ENCODE data around the gene MICU2. TPM values are rescaled to one million over a fixed set of nuclear protein-coding genes. Genes with fewer than 3 reads are reported as not detected.
"Not testable (repeated sequence)": the region's sequence is repeated elsewhere in the genome, so short reads cannot be mapped to it uniquely, and the experiment has no call there.

The MICU2 gene
- total RNA-seq, 2 experiments from 2014 or later: 36.2 to 37.4 TPM

DNA sequence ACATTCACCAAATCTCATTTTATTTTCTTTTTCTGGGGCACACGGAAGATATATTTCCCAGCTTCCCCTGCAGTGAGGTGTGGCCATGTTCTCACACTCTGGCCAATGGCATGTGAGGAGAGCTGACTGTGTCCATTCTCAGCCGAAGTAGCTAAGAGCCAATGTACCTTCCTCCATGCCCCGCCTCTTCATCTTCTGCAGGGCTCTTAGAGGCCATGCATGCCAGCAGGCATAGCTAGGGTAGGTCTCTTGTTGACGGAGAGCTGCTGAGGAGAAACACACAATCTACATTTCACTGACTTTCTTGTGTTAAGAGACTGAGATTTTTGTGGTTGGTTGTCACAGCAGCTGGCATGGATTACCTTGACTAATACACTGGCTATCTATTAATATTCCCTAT lies 9.8 kb upstream of the MICU2 start:
- H3K27me3 Mint-ChIP-seq: peaks cover 14% of the 10 kb centered on the region
- DNase-seq (no peak), ATAC-seq (ENCODE audit: low read depth) (no peak)
- POLR2A ChIA-PET: no interaction called here
- H3K36me3 Mint-ChIP-seq: no peaks in the 10 kb centered on the region
- no peak overlapping the region for H3K4me3 Mint-ChIP-seq
- no peaks in the 10 kb centered on the region for H3K4me1 Mint-ChIP-seq
- H3K27ac Mint-ChIP-seq: no peak overlapping the region
- H3K9me3 Mint-ChIP-seq: no peaks in the 10 kb centered on the region

DNA sequence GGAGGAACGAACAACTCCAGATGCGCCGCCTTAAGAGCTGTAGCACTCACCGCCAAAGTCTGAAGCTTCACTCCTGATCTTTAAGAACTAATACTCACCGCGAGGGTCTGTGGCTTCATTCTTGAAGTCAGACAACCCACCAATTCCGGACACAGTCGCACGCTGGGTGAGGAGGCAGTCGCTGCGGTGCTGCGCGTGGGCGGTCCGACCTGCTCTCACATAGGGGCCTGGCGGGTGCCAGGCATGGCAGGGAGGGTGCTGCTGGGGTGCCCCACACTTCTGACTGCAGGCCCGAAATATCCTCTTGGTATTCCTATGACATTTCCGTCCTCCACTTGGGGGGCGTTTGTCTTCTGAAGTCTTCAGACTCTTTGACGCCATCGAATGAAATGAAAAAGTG lies 7.4 kb upstream of the MICU2 start:
- Mint-ChIP-seq H3K27ac (no peak overlapping the region), H3K4me3 (no peak overlapping the region), H3K36me3 (no peaks in the 10 kb centered on the region), H3K27me3 (peaks cover 19% of the 10 kb centered on the region), H3K4me1 (no peaks in the 10 kb centered on the region), H3K9me3 (no peaks in the 10 kb centered on the region)
- POLR2A ChIA-PET: no interaction called here
- ATAC-seq (ENCODE audit: low read depth): no peak
- no peak for DNase-seq

DNA sequence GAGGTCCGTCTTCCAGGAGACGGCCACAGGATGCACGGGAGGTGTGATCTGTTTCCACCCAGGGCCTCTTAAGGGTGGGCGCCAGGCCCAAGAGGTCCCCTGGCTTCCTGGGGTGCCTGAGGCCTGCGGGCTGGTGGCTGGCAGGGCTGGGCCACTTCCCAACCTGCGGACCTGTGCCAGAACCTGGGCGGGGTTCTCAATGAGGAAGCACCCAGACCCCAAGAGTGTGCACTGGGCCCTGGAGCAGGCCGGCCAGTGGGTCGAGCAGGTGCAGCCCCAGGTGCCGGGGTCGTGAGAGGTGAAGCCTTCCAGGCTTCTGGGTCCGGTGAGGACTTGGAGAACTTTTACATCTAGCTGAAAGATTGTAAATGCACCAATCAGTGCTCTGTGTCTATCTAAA lies 6.7 kb upstream of the MICU2 start:
- POLR2A ChIA-PET: no interaction called here
- peaks cover 2% of the 10 kb centered on the region for H3K9me3 Mint-ChIP-seq
- no peak overlapping the region for H3K4me3 Mint-ChIP-seq
- H3K4me1 Mint-ChIP-seq: no peaks in the 10 kb centered on the region
- no peak for DNase-seq
- H3K27me3 Mint-ChIP-seq: peaks cover 17% of the 10 kb centered on the region
- no peak for ATAC-seq (ENCODE audit: low read depth)
- no peaks in the 10 kb centered on the region for H3K36me3 Mint-ChIP-seq
- no peak overlapping the region for H3K27ac Mint-ChIP-seq

DNA sequence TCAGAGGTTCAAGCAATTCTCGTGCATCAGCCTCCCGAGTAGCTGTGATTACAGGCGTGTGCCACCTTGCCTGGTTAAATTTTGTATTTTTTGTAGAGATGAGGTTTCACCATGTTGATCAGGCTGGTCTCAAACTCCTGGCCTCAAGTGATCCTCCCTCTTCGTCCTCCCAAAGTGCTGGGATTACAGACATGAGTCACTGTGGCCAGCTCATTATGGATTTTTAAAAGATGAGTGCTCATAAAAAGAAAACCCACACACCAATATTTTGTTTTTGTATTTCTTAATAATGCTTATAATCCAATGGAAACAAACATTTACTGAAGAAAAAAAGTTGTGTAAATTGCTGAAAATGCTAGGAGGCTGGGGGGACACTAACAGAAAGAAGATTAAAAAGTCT lies 5.0 kb upstream of the MICU2 start:
- H3K27me3 Mint-ChIP-seq: peaks cover 17% of the 10 kb centered on the region

DNA sequence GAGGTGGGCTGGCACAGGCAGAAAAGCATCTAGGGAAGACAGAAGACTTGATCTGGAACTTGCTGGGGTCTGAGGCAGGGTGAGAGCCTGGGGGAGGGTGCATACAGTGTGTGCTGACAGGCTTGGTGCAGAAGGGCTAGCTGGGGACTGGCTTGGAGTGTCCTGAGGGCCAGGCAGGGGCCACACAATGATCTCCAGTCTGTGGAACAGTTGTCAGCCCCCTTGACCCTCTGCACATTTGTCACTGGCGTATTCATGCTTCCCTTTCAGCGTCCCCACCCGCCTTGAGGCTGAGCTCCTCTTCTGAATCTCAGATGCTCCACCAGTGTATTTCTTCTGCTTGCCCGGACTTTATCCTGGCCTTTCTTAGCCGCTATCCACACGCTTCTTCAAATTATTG lies 2.8 kb upstream of the MICU2 start:
- POLR2A ChIA-PET: no interaction called here
- H3K27ac Mint-ChIP-seq: no peak overlapping the region

More for the DNA sequence above, 5.0 kb upstream of the MICU2 start:
- Mint-ChIP-seq H3K4me3 (no peak overlapping the region), H3K36me3 (peaks cover 5% of the 10 kb centered on the region), H3K9me3 (peaks cover 8% of the 10 kb centered on the region), H3K4me1 (peaks cover 10% of the 10 kb centered on the region), H3K27ac (no peak overlapping the region)
- POLR2A ChIA-PET: no interaction called here
- DNase-seq: no peak
- no peak for ATAC-seq (ENCODE audit: low read depth)

DNA sequence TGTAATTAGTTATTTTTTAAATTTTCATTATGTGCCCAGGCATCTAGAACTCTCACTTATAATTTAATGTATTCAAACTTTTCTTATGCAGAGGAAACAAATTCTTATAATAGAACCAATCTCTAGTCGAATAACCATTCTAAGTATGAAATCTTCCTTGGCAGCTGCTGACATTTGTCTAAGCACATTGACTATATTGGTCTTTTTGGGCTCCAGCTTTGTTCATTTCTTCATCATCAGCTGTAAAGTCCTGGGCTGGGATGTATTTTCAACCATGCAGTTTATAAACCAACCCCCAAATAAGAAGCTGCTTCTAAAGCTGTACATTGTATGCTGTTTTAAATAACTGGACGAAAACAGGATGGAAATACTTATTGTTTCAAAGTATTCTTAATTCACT lies 2.3 kb upstream of the MICU2 start:
- POLR2A ChIA-PET: no interaction called here
- Mint-ChIP-seq H3K36me3 (peaks cover 10% of the 10 kb centered on the region), H3K27me3 (peaks cover 17% of the 10 kb centered on the region), H3K4me3 (no peak overlapping the region), H3K4me1 (peaks cover 13% of the 10 kb centered on the region), H3K9me3 (peaks cover 8% of the 10 kb centered on the region), H3K27ac (no peak overlapping the region)
- DNase-seq (no peak), ATAC-seq (ENCODE audit: low read depth) (no peak)

More for the DNA sequence above, 2.8 kb upstream of the MICU2 start:
- H3K36me3 Mint-ChIP-seq: peaks cover 5% of the 10 kb centered on the region
- no peak for ATAC-seq (ENCODE audit: low read depth)
- H3K4me1 Mint-ChIP-seq: peaks cover 10% of the 10 kb centered on the region
- peaks cover 17% of the 10 kb centered on the region for H3K27me3 Mint-ChIP-seq
- no peak for DNase-seq
- peaks cover 8% of the 10 kb centered on the region for H3K9me3 Mint-ChIP-seq
- H3K4me3 Mint-ChIP-seq: no peak overlapping the region

DNA sequence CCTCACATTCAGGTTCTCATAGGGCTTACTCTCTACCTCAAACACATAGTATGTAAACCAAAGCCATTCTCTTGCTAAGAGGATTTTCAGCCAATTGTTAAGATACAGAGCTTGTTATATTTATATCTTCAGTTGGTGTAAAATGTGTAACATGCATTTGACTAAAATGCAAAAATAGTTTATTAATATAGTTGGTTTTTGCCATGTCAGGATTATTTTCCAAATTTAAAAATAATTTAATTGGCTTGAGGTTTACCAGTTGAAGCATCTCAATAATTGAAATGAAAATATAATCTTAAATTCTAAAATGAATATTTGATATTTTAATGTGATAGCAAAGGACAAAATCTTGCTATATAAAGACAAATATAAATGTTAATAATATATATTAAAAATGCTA lies 7.2 kb downstream of the MICU2 start:
- Mint-ChIP-seq H3K27me3 (no peaks in the 10 kb centered on the region), H3K9me3 (peaks cover 5% of the 10 kb centered on the region), H3K4me1 (peaks cover 17% of the 10 kb centered on the region), H3K36me3 (peaks cover 31% of the 10 kb centered on the region), H3K4me3 (no peak overlapping the region), H3K27ac (no peak overlapping the region)
- POLR2A ChIA-PET: no interaction called here
- ATAC-seq (ENCODE audit: low read depth) (no peak), DNase-seq (no peak)

DNA sequence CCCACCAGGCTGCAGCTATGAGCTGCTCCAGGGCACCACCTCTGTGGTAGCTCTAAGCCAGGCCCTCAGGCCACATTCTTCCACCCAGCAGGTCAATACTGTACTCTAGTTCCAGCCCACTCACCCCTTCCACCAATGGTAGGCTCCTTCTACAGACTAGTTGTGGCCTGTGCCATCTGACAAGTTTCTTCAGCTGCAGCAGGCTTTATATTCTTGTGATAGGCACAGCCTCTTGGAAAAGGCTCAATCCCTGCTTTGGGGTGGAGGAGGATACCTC lies 8.5 kb downstream of the MICU2 start:
- POLR2A ChIA-PET: interaction anchor here (1.6 kb wide), 1 partner anchor 8 kb away, joined by 4 read pairs; the partner anchor contains the start of gene MICU2
- peaks cover 17% of the 10 kb centered on the region for H3K4me1 Mint-ChIP-seq
- H3K4me3 Mint-ChIP-seq: no peak overlapping the region

DNA sequence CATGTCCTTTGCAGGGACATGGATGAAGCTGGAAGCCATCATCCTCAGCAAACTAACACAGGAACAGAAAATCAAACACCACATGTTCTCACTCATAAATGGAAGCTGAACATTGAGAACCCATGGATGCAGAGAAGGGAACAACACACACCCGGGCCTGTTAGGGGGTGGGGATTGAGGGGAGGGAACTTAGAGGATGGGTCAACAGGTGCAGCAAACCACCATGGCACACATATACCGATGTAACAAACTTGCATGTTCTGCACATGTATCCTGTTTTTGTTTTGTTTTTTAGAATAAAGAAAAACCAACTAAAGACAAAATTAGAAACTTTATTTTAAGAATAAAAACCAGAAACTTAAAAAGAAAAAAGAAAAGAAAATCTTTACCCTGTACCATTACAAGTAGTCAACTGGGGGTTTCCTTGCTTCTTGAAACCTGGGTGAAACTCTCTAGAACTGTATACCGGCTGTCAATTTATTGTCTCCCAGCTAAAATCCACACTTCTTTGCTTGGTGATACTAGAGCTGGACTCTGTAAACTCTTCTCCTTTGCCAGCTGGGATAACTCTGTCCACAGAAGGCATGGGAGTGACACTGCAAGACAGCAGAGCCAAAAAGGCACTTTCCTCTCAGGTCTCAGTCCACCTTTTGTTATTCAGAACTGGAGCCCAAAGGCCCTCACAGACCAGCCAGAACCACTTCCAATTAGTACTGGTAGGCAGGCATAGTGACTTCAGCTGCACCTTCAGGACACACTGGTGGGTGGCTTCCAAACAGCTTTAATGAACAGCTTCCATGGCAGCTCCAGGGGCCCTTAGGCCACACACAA lies 9.0 kb downstream of the MICU2 start:
- no peak for ATAC-seq (ENCODE audit: low read depth)
- no peak overlapping the region for H3K27ac Mint-ChIP-seq
- H3K36me3 Mint-ChIP-seq: peaks cover 25% of the 10 kb centered on the region
- H3K27me3 Mint-ChIP-seq: no peaks in the 10 kb centered on the region
- no peak overlapping the region for H3K4me3 Mint-ChIP-seq
- POLR2A ChIA-PET: interaction anchor here (1.6 kb wide), 1 partner anchor 9 kb away, joined by 4 read pairs; the partner anchor contains the start of gene MICU2
- H3K9me3 Mint-ChIP-seq: peaks cover 6% of the 10 kb centered on the region
- no peak for DNase-seq
- peaks cover 14% of the 10 kb centered on the region for H3K4me1 Mint-ChIP-seq

More for the DNA sequence above, 8.5 kb downstream of the MICU2 start:
- ATAC-seq (ENCODE audit: low read depth) (no peak), DNase-seq (no peak)
- no peaks in the 10 kb centered on the region for H3K27me3 Mint-ChIP-seq
- peaks cover 5% of the 10 kb centered on the region for H3K9me3 Mint-ChIP-seq
- peaks cover 26% of the 10 kb centered on the region for H3K36me3 Mint-ChIP-seq
- H3K27ac Mint-ChIP-seq: no peak overlapping the region

DNA sequence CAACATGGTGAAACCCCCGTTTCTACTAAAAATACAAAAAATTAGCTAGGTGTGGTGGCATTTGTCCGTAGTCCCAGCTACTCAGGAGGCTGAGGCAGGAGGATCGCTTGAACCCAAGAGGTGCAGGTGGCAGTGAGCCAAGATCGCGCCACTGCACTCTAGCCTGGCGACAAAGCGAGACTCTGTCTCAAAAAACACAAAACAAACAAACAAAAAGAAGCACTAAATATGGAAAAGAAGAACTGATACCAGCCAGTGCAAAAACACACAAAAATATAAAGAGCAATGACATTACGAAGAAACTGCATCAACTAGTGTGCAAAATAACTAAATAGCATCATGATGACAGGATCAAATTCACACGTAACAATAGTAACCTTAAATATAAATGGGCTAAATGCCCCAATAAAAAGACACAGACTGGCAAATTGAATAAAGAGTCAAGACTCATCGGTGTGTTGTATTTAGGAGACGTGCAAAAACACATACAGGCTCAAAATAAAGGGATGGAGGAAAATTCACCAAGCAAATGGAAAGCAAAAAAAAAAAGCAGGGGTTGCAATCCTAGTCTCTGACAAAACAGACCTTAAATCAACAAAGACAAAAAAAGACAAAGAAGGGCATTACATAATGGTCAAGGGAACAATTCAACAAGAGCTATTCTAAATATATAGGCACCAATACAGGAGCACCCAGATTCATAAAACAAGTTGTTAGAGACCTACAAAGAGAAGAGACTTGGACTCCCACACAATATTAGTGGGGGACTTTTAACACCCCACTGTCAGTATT lies 13.1 kb downstream of the MICU2 start:
- H3K27me3 Mint-ChIP-seq; POLR2A ChIA-PET; H3K4me3 Mint-ChIP-seq; H3K27ac Mint-ChIP-seq; ATAC-seq (ENCODE audit: low read depth); DNase-seq: not testable (repeated sequence)
- H3K4me1 Mint-ChIP-seq: peaks cover 11% of the 10 kb centered on the region
- peaks cover 11% of the 10 kb centered on the region for H3K9me3 Mint-ChIP-seq
- peaks cover 28% of the 10 kb centered on the region for H3K36me3 Mint-ChIP-seq

DNA sequence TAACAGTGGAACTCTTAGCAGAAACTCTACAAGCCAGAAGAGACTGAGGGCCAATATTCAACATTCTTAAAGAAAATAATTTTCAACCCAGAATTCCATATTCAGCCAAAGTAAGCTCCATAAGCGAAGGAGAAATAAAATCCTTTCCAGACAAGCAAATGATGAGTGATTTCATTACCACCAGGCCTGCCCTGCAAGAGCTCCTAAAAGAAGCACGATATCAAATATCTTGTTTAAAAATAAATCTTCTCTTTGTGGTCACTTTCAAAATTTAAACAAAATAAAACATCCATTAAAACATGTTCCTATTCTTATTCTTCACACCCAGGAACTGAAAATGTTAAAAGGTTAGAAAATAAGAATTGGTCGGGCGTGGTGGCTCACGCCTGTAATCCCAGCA lies 13.7 kb downstream of the MICU2 start:
- POLR2A ChIA-PET: no interaction called here
- Mint-ChIP-seq H3K4me3 (no peak overlapping the region), H3K36me3 (peaks cover 27% of the 10 kb centered on the region), H3K9me3 (peaks cover 11% of the 10 kb centered on the region), H3K27ac (no peak overlapping the region), H3K4me1 (peaks cover 10% of the 10 kb centered on the region), H3K27me3 (no peaks in the 10 kb centered on the region)
- DNase-seq: no peak
- no peak for ATAC-seq (ENCODE audit: low read depth)

DNA sequence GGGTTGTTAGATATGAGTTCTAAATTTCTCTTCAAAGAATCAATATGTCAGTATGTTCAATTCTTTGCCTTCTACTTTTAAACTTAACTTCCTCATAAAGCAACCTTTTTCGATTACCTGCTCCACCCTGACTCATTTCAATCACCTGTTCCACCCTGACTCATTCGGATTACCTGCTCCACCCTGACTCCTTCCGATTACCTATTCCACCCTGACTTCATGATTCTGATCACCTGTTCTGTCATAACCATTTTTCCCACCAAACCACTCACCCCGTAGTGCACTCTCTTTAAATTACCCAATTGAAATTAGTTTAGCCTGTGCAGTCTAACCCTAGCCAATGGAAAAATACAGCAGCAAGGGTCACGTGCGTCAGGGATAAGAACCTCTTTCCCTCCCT lies 14.5 kb downstream of the MICU2 start:
- H3K27ac Mint-ChIP-seq; H3K4me3 Mint-ChIP-seq; ATAC-seq (ENCODE audit: low read depth): not testable (repeated sequence)

DNA sequence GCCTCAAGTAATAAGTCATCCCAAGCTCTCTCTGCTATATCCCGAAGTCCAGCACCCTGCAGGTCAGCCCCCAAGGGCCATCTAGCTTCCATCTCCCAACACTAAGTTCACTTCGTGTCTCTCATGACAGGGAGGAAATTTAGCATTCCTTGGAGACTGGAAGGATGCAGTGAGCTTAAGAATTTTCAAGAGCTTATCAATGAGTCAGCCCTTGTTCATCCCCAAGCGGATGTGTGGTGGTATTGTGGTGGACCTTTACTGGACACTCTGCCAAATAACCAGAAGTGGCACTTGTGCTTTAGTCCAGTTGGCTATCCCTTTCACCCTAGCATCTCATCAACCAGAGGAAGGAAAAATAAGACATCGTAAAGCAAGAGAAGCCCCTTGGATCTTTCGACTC lies 15.6 kb downstream of the MICU2 start:
- POLR2A ChIA-PET; ATAC-seq (ENCODE audit: low read depth); H3K4me1 Mint-ChIP-seq; H3K4me3 Mint-ChIP-seq; H3K27me3 Mint-ChIP-seq; H3K27ac Mint-ChIP-seq; DNase-seq: not testable (repeated sequence)
- peaks cover 10% of the 10 kb centered on the region for H3K9me3 Mint-ChIP-seq
- peaks cover 27% of the 10 kb centered on the region for H3K36me3 Mint-ChIP-seq

More for the DNA sequence above, 14.5 kb downstream of the MICU2 start:
- DNase-seq, H3K4me1 Mint-ChIP-seq, POLR2A ChIA-PET, H3K27me3 Mint-ChIP-seq: not testable (repeated sequence)
- peaks cover 30% of the 10 kb centered on the region for H3K36me3 Mint-ChIP-seq
- peaks cover 11% of the 10 kb centered on the region for H3K9me3 Mint-ChIP-seq

All from activated naive CD8-positive, alpha-beta T cell treated with anti-CD3 and anti-CD28 coated beads, Interleukin-2, amount 10 ng/mL, durations not matched to agents 7 days and 5 days (primary cell).